Liver (tissue), 9 donors: ENCODE measurements around the gene URI1. TPM values are rescaled to one million over a fixed set of nuclear protein-coding genes. Genes with fewer than 3 reads are reported as not detected.

ENCODE experiments used
- DNase-seq: peaks from one replicate; pipeline ENCODE4 v3.0.0-alpha.2; 2017; ENCODE audit warnings: low spot score
- H3K27ac ChIP-seq, 2 donors: one replicate each; pipeline ENCODE4 v1.7.0; 2013; ENCODE audit warnings: inconsistent platforms in 2 of 2, low read length in 2 of 2, control low read depth in 1 of 2, low read depth in 1 of 2, mild to moderate bottlenecking in 1 of 2
- H3K27me3 ChIP-seq, 4 donors: one replicate each; pipeline versions ENCODE4 v1.6.1 to v1.7.0; 2013; ENCODE audit warnings: low read length in 3 of 4, inconsistent platforms in 1 of 4, mild to moderate bottlenecking in 1 of 4, moderate library complexity in 1 of 4; ENCODE audit not compliant: control insufficient read depth in 4 of 4, insufficient read depth in 4 of 4
- H3K36me3 ChIP-seq, 4 donors: one replicate each; pipeline versions ENCODE4 v1.6.1 to v1.7.0; 2013; ENCODE audit warnings: low read length in 3 of 4, mild to moderate bottlenecking in 3 of 4, low read depth in 1 of 4, moderate library complexity in 1 of 4; ENCODE audit not compliant: control insufficient read depth in 4 of 4, insufficient read depth in 3 of 4
- H3K4me1 ChIP-seq, 4 donors: one replicate each; pipeline versions ENCODE4 v1.6.1 to v1.7.0; 2013; ENCODE audit warnings: low read length in 3 of 4, mild to moderate bottlenecking in 3 of 4, moderate library complexity in 1 of 4; ENCODE audit not compliant: control insufficient read depth in 4 of 4, insufficient read depth in 4 of 4
- H3K4me3 ChIP-seq, 3 donors: one replicate each; pipeline versions ENCODE4 v1.6.1 to v1.7.0; 2013; ENCODE audit warnings: low read length in 3 of 3, control low read depth in 1 of 3, low read depth in 1 of 3, mild to moderate bottlenecking in 1 of 3
- H3K9ac ChIP-seq, 2 donors: one replicate each; pipeline ENCODE4 v1.7.0; 2013; ENCODE audit warnings: low read length in 2 of 2, mild to moderate bottlenecking in 2 of 2, moderate library complexity in 2 of 2, control low read depth in 1 of 2, low read depth in 1 of 2
- H3K9me3 ChIP-seq, 4 donors: one replicate each; pipeline versions ENCODE4 v1.6.1 to v1.7.0; 2013; ENCODE audit warnings: low read length in 3 of 4; ENCODE audit not compliant: control insufficient read depth in 4 of 4
- ATF3 ChIP-seq: IDR thresholded peaks from 2 replicates; pipeline ENCODE4 v1.6.1; 2016; ENCODE audit warnings: antibody characterized with exemption
- EGR1 ChIP-seq, 2 donors: IDR thresholded peaks; 2 replicates each; pipeline ENCODE4 v1.6.1; 2016 to 2018; ENCODE audit warnings: antibody characterized with exemption in 2 of 2, low read depth in 2 of 2
- FOXA1 ChIP-seq: IDR thresholded peaks from 2 replicates; pipeline ENCODE4 v1.6.1; 2016; ENCODE audit warnings: antibody characterized with exemption
- FOXA2 ChIP-seq: IDR thresholded peaks from 2 replicates; pipeline ENCODE4 v1.6.1; 2016; ENCODE audit warnings: antibody characterized with exemption
- GABPA ChIP-seq, 2 donors: IDR thresholded peaks in 1 of 2; conservative IDR thresholded peaks in 1 of 2; 2 replicates each; pipeline ENCODE4 v1.6.1; 2016; ENCODE audit warnings: antibody characterized with exemption in 2 of 2, mild to moderate bottlenecking in 1 of 2, moderate library complexity in 1 of 2
- HNF4A ChIP-seq, 2 donors: conservative IDR thresholded peaks; 2 replicates each; pipeline ENCODE4 v1.6.1; 2016; ENCODE audit warnings: antibody characterized with exemption in 2 of 2, mild to moderate bottlenecking in 2 of 2
- HNF4G ChIP-seq: IDR thresholded peaks from 2 replicates; pipeline ENCODE4 v1.6.1; 2016; ENCODE audit warnings: antibody characterized with exemption
- JUND ChIP-seq, 2 donors: IDR thresholded peaks; 2 replicates each; pipeline ENCODE4 v1.6.1; 2016; ENCODE audit warnings: antibody characterized with exemption in 2 of 2
- MAX ChIP-seq: IDR thresholded peaks from 2 replicates; pipeline ENCODE4 v1.6.1; 2016; ENCODE audit warnings: antibody characterized with exemption
- NR2F2 ChIP-seq: IDR thresholded peaks from 2 replicates; pipeline ENCODE4 v1.6.1; 2016; ENCODE audit warnings: antibody characterized with exemption
- RAD21 ChIP-seq, 2 donors: IDR thresholded peaks; 2 replicates each; pipeline ENCODE4 v1.6.1; 2016; ENCODE audit warnings: antibody characterized with exemption in 2 of 2, mild to moderate bottlenecking in 2 of 2
- RXRA ChIP-seq, 2 donors: IDR thresholded peaks; 2 replicates each; pipeline ENCODE4 v1.6.1; 2017 to 2018; ENCODE audit warnings: antibody characterized with exemption in 2 of 2, mild to moderate bottlenecking in 1 of 2
- SP1 ChIP-seq: IDR thresholded peaks from 2 replicates; pipeline ENCODE4 v1.6.1; 2018; ENCODE audit warnings: antibody characterized with exemption, mild to moderate bottlenecking
- WGBS: extraction: QIAGEN DNeasy Blood & Tissue Kit; methylation state at CpG from one replicate; pipeline ENCODE4 v1.1.7; 2013; 5-methylcytosine and 5-hydroxymethylcytosine counted together
- polyA plus RNA-seq, 2 donors: library from polyadenylated mRNA; stranded (reverse) in 1 of 2; unstranded in 1 of 2; fragments of 200-250 nt in 1 of 2; fragments of >200 nt in 1 of 2; fragmentation: Nextera tagmentation in 1 of 2; extraction: Ambion mirVana in 1 of 2; gene quantifications; one replicate each; pipeline versions ENCODE4 v1.2.1 to v1.2.3, GENCODE V29; 2013 to 2015
- total RNA-seq, 2 donors: library from RNA; depleted of rRNA; stranded (reverse); fragments of >200 nt; gene quantifications; one replicate each; pipeline ENCODE4 v1.2.3, GENCODE V29; 2014
- TF ChIP-seq, protein P1 (sequence below): fragments of 150-350 bp; IDR thresholded peaks from 2 replicates; pipeline ENCODE4 v1.5.1; 2017; ENCODE audit warnings: improper control_type of control experiment, low read depth, low read length; ENCODE audit not compliant: missing input control
- TF ChIP-seq, protein P2 (sequence below): IDR thresholded peaks from 2 replicates; pipeline ENCODE4 v1.6.1; 2016; ENCODE audit warnings: antibody characterized with exemption
- TF ChIP-seq, protein P3 (sequence below): IDR thresholded peaks from 2 replicates; pipeline ENCODE4 v1.6.1; 2016; ENCODE audit warnings: antibody characterized with exemption, mild to moderate bottlenecking
- donor health status: healthy.
- donor health status: healthy.
- donor health status: healthy.
- donor health status: healthy.
- donor health status: healthy.

The URI1 gene
- total and polyA plus RNA-seq, 4 donors: 12.2 to 29.5 (median 15.7) TPM

DNA sequence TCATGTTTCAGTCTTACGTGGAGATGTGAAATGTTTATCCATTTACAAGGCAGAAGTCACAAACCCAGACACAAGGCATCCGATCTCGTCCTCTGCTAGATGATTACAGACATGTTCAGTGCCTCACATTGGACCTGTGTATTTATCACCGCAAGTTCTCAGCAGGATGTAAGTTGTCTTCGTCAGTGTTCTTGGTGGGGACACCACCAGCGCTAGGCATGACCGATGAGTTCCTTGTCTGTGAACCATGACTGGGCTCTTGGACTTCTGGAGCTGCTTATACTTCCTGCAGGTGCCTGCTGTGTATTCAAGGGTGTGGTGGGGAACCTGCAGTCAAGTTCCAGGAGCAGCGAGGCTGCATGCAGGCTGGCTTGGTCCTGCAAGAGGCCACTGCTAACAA lies 105.4 kb downstream of the URI1 start:
- H3K9me3 ChIP-seq: no peaks in the 10 kb centered on the region
- no peak overlapping the region for H3K27ac ChIP-seq
- no peak overlapping the region for H3K9ac ChIP-seq
- H3K27me3 ChIP-seq: no peaks in the 10 kb centered on the region
- WGBS: 90% methylated on average over 8 of the region's 8 CpGs
- DNase-seq: no peak
- TF ChIP-seq GABPA (IDR thresholded peaks at IDR 0.05 in 1 of 2, conservative IDR thresholded peaks at IDR 0.05 in 1 of 2) (no peak), HNF4G (no peak), FOXA1 (no peak), FOXA2 (no peak), NR2F2 (no peak), HNF4A (conservative IDR thresholded peaks at IDR 0.05) (no peak), ATF3 (no peak), EGR1 (IDR thresholded peaks at IDR 0.05; ENCODE audit: low read depth in 2 of 2) (no peak), JUND (IDR thresholded peaks at IDR 0.05) (no peak), MAX (no peak), SP1 (no peak), RAD21 (IDR thresholded peaks at IDR 0.05) (no peak)
- TF ChIP-seq, protein P1, sequence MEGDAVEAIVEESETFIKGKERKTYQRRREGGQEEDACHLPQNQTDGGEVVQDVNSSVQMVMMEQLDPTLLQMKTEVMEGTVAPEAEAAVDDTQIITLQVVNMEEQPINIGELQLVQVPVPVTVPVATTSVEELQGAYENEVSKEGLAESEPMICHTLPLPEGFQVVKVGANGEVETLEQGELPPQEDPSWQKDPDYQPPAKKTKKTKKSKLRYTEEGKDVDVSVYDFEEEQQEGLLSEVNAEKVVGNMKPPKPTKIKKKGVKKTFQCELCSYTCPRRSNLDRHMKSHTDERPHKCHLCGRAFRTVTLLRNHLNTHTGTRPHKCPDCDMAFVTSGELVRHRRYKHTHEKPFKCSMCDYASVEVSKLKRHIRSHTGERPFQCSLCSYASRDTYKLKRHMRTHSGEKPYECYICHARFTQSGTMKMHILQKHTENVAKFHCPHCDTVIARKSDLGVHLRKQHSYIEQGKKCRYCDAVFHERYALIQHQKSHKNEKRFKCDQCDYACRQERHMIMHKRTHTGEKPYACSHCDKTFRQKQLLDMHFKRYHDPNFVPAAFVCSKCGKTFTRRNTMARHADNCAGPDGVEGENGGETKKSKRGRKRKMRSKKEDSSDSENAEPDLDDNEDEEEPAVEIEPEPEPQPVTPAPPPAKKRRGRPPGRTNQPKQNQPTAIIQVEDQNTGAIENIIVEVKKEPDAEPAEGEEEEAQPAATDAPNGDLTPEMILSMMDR: no peak
- TF ChIP-seq, protein P2, sequence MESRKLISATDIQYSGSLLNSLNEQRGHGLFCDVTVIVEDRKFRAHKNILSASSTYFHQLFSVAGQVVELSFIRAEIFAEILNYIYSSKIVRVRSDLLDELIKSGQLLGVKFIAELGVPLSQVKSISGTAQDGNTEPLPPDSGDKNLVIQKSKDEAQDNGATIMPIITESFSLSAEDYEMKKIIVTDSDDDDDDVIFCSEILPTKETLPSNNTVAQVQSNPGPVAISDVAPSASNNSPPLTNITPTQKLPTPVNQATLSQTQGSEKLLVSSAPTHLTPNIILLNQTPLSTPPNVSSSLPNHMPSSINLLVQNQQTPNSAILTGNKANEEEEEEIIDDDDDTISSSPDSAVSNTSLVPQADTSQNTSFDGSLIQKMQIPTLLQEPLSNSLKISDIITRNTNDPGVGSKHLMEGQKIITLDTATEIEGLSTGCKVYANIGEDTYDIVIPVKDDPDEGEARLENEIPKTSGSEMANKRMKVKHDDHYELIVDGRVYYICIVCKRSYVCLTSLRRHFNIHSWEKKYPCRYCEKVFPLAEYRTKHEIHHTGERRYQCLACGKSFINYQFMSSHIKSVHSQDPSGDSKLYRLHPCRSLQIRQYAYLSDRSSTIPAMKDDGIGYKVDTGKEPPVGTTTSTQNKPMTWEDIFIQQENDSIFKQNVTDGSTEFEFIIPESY: no peak
- TF ChIP-seq, protein P3, sequence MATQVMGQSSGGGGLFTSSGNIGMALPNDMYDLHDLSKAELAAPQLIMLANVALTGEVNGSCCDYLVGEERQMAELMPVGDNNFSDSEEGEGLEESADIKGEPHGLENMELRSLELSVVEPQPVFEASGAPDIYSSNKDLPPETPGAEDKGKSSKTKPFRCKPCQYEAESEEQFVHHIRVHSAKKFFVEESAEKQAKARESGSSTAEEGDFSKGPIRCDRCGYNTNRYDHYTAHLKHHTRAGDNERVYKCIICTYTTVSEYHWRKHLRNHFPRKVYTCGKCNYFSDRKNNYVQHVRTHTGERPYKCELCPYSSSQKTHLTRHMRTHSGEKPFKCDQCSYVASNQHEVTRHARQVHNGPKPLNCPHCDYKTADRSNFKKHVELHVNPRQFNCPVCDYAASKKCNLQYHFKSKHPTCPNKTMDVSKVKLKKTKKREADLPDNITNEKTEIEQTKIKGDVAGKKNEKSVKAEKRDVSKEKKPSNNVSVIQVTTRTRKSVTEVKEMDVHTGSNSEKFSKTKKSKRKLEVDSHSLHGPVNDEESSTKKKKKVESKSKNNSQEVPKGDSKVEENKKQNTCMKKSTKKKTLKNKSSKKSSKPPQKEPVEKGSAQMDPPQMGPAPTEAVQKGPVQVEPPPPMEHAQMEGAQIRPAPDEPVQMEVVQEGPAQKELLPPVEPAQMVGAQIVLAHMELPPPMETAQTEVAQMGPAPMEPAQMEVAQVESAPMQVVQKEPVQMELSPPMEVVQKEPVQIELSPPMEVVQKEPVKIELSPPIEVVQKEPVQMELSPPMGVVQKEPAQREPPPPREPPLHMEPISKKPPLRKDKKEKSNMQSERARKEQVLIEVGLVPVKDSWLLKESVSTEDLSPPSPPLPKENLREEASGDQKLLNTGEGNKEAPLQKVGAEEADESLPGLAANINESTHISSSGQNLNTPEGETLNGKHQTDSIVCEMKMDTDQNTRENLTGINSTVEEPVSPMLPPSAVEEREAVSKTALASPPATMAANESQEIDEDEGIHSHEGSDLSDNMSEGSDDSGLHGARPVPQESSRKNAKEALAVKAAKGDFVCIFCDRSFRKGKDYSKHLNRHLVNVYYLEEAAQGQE: no peak
- no peaks in the 10 kb centered on the region for H3K4me1 ChIP-seq
- H3K4me3 ChIP-seq: no peak overlapping the region
- H3K36me3 ChIP-seq: no peaks in the 10 kb centered on the region

- Histone ChIP-seq H3K9me3 (no peaks in the 10 kb centered on the region), H3K27me3 (no peaks in the 10 kb centered on the region), H3K36me3 (no peaks in the 10 kb centered on the region), H3K4me3 (no peak overlapping the region), H3K4me1 (no peaks in the 10 kb centered on the region), H3K27ac (no peak overlapping the region), H3K9ac (no peak overlapping the region)
- no peak for DNase-seq
- TF ChIP-seq NR2F2 (no peak), HNF4A (conservative IDR thresholded peaks at IDR 0.05) (no peak), GABPA (IDR thresholded peaks at IDR 0.05 in 1 of 2, conservative IDR thresholded peaks at IDR 0.05 in 1 of 2) (no peak), FOXA1 (no peak), HNF4G (no peak), EGR1 (IDR thresholded peaks at IDR 0.05; ENCODE audit: low read depth in 2 of 2) (no peak), ATF3 (no peak), RXRA (IDR thresholded peaks at IDR 0.05) (no peak), SP1 (no peak)
- 95% methylated on average over 4 of the region's 4 CpGs for WGBS
Measured at GRCh38 chr19:30049226-30049625, 107.2 kb downstream of the URI1 start.
